Activated naive CD4-positive, alpha-beta T cell treated with anti-CD3 and anti-CD28 coated beads, Interleukin-2, amount 50 U/mL, for 16 hours (primary cell): ENCODE results near the gene MACC1.
"Not testable (repeated sequence)": the region's sequence is repeated elsewhere in the genome, so short reads cannot be mapped to it uniquely, and the experiment has no call there.

Experiments
- DNase-seq: peaks from one replicate; pipeline ENCODE4 v3.0.0-alpha.2; 2020

The MACC1 gene

DNA sequence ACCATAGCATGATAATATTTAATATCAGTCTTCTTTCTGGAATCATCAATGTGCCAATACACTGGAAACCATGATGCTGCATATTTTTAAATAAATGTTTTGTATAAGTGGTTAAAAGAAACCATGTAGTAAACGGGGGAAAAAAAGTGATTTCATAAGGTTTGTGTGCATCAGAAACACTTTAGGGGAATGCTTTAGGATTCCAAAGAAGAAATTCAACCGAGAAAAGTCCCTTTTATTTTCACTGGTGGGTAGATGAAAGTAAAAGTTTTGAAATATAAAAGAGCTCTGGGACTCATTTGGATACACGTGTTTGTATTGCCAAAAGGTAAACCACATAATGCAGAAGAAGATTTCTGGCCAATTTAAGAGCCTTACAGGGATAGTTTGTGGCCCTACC, 11.9 kb upstream of the MACC1 start:
- DNase-seq: no peak

DNA sequence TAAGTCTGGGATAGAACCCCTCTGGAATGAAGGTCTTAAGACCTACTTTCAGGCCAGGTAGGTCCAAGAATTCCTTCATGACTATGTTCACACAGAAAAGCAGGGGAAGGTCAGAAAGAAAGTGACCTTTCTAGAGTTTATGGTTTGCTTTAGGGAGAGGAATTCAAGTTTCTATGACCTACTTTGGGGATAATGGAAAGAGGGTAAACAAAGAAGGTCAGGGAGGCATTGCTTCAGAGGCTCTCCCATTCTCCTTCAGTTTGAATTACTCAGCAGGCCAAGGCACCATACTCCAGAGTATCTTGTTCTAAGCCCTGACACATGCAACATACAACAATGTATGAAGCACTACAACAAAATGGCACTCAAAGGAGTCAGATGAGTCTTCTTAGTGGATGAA, 11.5 kb upstream of the MACC1 start:
- DNase-seq: no peak

DNA sequence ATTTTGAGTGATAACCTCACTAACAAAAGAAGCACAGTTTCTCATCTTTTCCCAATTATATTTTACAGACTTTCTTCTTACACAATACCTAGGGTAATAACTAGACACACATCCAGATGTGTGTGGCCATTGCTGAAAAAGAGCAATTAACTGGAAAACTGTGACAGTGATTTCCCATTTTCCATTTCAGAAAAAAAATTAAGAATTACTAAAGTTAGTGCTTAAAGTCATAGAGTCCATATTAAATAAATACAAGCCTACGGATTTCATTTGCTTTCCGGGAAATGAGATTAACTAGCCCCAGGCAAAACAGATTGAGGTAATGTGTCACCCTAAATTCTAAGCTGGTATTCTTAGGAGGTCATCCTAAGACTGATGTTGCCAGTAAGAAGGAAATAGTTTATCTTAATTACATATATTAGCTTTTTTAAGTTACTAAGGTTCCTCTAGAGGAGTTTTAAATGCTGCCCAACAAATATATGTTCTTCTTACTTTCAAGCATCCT, 10.2 kb upstream of the MACC1 start:
- DNase-seq: no peak

DNA sequence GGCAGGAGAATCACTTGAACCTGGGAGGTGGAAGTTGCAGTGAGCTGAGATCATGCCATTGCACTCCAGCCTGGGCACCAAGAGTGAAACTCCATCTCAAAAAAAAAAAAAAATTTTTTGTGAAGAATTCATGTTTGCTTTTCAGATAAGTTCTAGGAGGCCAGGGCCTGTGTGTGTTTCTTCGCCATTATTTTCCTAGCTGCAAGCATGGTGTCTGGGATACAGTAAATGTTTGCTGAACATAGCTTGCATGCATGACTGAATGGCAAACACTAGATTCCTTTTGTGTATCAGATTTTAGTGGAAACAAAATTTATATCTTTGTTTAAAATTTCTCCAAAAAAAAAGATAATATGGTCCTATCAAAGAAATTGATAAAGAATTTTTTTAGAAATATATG, 9.7 kb upstream of the MACC1 start:
- no peak for DNase-seq

DNA sequence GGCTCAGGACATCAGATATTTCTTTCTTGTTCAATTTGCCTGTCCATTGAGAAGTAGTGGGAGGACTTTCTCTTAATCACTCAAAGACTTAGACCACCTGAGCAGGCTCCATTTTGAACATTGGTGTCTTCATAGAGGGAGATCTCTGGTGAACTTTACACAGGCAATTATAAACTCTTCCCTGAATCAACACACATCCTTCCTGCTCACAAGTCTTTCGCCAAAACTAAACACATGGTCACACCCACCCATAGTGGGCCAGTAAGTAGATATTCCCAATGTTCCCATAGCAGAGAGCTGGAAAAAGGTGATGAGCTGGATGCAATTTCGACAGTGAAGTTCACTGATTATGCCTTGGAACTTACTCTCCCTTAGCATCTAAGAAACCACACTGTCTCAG, 8.2 kb upstream of the MACC1 start:
- DNase-seq: no peak

DNA sequence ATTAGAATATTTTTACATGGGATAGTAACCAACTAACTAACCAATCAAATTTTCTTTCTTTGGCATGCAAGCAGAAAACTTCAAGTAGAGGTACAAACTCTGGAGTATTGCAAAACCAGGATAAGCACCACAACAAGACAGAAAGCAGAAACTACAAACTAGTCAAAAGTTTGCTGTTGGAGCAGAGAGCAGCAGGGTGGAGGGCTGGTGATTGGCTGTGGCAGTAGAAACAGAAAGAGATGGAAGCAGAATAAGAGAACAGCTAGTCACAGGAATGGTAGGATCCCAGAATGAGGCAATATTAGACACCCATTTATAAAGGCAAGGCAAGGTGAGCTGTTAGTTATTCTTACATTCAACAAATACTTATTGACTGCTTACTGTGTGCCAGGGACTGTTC, 6.8 kb upstream of the MACC1 start:
- DNase-seq: no peak

DNA sequence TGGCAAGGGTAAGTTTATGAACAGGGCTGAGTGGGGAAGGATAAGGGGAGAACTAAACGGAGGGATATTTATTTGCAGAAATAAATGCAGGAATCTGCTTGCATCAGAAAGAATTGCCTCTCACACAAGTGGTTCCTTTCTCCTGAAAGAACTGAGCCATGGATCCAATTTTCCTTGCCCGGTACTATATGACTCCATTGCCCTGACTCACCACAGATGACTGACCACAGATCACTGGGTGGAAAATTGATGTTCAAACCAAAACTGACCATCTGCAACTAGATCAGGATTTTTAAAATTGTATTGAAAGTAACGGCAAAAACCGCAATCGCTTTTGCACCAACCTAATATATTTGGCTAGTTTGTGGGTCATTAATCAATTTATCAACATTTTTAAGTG, 6.2 kb upstream of the MACC1 start:
- no peak for DNase-seq

DNA sequence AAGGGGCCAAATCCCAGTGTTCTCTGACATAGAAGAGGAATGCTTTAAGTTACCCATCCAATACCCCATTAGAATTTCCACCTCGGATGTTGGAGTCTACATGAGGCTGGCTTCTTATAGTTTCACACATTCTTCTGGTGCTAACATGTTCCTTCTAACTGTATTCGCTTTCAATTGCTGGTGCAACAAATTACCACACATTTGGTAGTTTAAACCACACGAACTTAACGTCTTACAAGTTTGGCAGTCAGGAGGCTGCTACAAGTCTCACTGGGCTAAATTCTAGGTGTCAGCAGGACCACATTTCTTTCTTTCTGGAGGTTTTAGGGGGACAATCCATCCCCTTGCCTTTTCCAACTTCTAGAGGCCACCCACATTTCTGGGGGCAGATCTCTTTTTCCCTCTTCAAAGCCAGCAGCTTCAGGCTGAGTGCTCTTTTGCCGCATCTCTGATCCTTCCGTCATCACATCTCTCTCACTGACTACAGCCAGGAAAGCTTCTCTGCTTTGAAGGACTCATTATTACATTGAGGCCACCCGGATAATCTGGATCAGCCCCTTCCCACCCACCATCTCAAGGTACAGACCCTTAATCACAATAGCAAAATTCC, 5.1 kb upstream of the MACC1 start:
- DNase-seq: no peak

DNA sequence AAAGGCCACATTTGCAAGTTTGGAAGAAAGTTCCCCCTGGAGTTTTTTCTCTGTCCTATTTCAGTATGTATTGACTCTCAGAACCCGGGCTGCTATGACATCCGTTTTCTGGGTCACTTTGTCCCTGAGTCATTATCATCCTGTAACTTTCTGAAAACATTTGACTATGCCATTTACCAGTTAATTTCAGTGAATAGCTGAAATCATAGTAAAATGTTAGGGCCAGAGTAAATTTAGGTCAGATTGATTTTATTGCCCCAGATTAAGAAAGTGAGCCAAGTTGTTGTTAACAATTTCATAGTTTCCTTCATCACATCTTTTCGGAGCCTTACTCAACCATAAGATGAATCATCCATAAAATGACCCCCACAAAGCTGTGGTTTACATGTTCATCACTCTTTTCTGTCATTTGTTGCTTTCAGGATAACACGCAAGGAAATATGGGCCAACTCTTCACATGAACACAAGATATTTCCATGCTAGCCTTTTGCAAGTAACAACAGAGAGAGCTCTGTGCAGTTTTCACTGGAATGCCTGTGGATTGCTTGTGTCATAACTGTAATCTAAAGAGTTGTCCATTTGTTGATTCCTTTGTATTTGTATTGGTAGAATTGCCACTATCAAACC, 3.9 kb upstream of the MACC1 start:
- no peak for DNase-seq

DNA sequence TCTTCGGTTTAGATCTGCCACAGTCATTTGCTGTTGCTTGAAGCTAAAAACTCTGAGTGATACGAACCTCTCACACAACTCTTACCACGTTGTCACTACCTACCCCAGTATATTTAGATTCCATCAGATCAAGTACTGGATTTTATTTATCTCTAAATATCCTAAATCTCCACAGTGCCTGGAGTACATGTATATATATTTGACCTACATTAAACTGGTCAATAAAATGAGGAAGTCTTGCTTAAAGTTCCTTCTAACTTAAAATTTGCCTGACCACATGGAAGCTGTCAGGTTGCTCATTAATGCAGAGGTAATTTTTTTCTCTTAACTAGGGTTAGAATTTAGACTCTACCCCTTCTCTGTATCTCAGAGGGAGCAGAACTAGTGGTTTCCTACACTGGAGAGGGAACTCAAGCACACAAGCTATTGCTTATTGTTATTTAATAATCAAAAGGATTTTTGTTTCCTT, 3.1 kb upstream of the MACC1 start:
- DNase-seq: no peak

DNA sequence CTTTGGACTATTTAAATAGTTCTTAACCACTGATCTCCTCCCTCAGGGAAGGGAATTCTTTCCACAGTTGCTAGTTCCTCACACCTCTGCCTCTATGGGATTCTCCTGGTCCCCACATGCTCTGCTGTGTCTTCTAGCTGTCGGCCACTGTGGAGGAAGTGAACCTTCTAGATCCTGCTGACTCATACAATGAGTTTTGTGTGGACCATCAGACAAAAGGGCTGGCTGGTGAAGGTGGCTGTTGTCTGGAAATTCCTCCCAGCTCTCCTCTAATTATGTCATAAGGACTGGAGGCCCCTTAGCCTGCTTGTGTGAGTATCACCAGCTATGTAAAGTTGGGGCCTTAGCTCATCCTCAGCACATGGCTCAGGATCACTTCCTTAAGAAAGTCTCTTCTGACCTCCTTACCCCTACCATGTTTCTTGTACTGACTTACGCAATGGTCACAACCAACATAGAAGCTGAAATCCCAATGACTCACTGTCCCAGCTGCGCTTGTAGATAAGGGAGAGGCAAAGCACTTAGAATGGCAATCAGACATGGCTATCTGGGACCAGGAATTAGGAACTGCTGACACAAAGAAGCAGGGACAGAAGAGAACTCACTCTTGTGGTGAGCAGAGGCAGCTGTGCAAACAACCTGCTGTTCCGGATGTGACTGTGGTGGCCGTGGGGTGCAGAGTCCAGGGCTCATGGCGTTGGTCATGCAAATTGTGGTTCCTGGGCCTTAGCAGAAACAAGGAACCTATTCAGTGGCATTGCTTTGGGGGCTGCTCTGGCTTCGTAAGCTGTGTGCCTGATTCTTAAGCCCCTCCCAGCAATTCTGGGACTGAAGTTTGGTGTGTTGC, 2.5 kb upstream of the MACC1 start:
- no peak for DNase-seq

DNA sequence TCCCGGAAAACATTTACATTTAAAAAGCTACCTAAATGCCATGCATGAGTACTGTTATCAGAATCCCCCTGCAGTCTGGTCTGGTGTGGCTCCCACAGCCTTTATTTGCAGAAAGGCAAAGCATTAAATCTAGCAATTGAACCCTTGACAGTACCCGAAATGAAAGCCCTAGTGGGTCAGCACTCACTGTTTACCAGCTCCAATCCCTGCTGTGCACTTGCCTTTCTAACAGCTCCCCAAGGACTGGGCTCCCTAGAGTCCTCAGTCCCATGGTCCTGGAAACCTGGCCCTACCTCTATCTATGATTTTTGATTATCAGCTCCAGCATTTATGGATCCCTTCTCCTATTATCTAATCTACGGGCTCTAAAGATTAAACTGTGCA, 1.9 kb upstream of the MACC1 start:
- DNase-seq: no peak

DNA sequence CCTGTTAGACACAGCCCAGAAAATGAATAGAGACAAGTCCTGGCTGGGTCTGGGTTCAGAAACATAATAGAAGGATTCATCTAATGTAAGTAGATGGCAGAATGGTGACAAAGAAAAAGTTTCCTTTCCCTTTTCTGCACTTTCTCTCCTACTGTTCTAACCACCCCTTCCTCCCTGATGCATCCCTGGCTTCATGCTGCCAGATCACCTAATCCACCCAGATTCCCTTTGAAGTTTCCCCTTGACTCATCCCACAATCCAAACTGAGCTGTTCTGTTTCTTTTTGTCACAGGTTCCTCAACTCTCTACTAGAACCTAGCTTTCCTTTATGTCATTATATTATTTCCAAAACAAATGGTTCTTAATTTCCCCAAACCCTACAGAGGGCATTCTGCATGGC, 1.1 kb upstream of the MACC1 start:
- no peak for DNase-seq

DNA sequence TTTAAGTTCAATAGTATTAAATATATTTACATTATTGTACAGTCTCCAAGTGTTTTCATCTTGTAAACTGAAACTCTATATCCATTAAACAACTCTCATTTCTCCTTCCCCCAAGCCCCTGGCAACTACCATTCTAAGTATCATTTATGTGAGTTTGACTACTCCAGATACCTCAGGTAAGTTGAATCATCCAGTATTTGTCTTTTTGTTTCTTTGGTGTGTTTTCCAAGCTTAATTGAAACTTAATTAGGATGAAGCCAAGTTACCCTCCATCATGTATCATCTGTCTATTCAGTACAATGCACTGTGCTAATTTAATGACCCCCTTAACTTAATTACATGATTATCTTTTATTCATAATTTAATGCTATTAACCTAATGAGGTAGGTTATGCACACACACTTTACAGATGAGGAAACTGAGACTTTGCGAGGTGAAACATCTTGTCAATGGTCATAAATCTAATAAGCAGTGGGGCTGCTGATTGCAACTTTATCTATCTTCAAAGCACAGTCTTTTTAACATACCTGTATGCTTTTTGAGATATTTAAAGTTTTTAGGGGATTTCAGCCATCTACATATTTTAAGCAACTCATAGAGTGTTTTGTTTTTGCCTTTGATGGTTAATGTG, 663 bp downstream of the MACC1 start:
- no peak for DNase-seq

DNA sequence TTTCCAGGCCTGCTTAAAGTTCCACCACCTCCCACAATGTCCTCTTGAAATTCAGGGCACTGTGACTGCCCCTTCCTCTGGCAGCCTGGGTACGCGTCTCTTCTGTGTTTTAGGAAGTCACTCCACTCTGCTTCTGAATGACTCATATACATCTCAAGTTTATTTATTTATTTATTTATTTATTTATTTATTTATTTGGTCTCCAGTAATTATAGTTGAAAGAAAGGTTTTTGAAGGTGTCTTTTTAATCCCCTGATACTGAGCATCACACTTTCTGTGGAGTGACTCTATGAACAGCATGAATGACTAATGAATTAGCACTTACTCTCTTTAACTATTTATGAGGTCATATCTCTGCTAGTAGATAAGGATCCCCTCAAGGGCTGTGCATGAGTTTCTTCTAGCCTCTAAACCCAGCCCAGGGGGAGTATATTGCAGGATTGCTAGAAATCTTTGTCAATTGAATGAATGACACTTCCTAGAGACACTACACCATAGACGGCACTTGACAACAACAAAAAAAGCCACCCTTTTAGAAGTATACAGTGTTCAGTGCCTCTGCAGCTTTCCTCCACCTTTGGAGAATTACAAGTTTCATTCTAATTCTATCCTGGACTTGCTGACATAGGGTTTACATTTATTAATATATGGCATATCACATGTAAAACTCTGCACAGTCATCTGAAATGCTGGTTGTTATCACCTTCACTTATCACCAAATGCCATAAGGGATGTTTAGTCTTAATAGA, 2.1 kb downstream of the MACC1 start:
- no peak for DNase-seq

DNA sequence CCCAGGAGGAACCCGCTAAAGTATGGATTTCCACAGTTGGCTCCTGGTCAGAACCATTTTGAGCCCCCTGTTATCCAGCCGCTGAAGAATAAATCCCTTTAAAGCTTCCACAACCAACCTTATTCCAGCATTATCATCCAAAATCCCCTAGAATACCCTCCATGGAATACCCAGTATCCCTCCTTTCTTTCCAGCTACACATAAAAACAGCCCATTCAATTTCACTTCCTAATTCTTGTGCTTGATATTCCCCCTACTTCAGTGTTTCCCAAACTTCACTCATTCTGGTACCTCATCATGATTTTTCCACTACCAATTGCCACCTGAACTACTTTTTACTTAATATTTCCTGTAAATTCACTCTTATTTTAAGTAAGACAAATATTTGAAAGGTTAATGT, 3.1 kb downstream of the MACC1 start:
- no peak for DNase-seq

DNA sequence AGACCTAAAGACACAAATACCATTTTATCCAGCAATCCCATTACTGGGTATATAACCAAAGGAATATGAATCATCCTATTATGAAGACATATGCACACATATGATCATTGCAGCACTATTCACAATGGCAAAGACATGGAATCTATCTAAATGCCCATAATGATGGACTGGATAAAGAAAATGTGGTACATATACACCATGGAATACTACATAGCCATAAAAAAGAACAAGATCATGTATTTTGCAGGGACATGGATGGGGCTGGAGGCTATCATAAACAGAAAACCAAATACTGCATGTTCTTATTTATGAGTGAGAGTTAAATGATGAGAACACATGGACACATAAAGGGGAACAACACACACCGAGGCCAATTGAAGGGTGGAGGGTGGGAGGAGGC, 3.8 kb downstream of the MACC1 start:
- no peak for DNase-seq

DNA sequence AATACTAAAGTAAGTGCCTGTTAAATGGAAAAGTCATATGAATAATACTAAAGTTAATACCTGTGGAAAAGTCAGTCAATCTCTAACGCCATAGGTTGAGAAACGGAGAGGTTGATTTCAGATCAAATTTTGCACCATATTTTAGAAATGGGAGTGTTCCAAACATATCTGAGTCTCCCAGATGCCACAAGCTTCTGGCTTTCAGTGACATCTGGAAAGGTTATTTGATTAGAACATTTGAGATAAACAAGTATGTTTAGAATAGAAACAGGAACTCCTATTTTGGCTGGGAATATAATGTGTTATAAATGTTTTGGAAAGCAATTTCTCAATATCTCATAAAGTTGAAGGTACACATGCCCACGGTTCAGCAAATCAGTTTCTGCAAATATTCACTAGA, 5.8 kb downstream of the MACC1 start:
- DNase-seq: no peak

DNA sequence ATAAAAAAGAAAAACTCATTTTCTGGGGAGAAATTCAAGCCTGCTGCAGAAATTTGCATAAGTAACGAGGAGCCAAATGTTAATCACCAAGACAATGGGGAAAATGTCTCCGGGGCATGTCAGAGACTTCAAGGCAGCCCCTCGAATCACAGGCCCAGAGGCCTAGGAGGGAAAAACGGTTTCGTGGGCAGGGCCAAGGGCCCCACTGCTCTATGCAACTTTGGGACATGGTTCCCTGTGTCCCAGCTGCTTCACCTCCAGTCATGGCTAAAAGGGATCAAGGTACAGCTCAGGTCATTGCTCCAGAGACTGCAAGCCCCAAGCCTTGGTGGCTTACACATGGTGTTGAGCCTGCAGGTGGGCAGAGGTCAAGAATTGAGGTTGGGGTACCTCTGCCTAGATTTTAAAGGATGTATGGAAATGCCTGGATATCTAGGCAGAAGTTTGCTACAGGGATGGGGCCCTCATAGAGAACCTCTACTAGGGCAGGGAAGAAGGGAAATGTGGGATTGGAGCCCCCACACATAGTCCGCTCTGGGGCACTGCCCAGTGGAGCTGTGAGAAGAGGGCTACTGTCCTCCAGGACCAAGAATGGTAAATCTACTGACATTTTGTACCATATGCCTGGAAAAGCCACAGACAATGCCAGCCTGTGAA, 8.4 kb downstream of the MACC1 start:
- DNase-seq: no peak

DNA sequence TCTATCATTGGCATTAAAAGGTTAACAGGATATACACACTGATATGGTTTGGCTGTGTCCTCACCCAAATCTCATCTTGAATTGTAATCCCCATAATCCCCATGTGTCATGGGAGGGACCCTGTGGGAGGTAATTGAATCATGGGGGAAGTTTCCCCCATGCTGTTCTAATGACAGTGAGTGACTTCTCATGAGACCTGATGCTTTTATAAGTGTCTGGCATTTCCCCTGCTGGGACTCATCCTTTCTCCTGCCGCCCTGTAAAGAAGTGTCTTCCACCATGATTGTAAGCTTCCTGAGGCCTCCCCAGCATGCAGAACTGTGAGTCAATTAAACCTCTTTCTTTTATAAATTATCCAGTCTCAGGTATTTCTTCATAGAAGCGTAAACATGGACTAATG, 9.4 kb downstream of the MACC1 start:
- not testable (repeated sequence) for DNase-seq

DNA sequence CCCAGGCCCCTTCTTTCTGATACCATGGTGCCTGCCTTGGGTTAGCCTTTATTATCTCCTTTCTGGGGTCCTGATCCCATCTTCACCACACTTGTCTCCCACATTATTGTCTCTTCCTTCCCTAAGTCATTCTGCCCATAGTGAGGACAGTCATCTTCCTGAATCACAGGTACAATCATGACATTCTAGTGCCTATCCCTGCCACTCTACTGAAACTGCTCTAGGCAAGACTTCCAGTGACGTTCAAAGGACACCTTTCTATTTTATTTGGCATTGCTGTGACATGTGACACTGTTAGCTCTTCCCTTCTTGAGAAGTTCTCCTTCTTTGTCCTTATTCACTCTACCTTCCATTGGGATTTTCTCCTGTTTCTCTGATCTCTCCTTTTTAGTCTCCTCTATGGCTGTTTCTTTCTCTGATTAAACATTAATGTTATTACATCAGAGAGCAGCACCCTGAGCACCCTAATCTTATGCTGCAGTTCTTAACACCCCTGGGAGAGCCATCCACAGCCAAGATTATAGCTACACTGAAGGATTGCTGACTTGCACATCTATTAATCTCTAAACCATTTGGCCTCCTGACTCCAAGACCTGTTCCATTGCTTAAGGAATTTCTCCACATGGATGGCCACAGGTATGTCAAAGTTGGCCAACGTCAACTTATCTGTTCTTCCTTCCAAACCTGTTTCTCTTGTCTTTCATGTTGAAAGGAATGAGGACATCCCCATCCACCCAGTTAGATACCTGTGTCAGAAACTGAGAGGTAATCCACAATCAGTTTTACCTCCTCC, 10.9 kb downstream of the MACC1 start:
- DNase-seq: no peak
